Natural killer cell treated with Interleukin-12 subunit alpha and Interleukin-12 subunit beta and Interleukin-15 and Interleukin-18, amount 100 ng/mL, for 72 hours (primary cell): ENCODE measurements around the gene RNF32. TPM values are rescaled to one million over a fixed set of nuclear protein-coding genes. Genes with fewer than 3 reads are reported as not detected.

Source experiments
- ATAC-seq, 2 donors: fragments of 150-1000 bp; cut with Tn5 transposase in 1 of 2; sonication (Bioruptor Pico), chemical (Tn5 transposase) in 1 of 2; 2 replicates each; pipeline ENCODE4 v1.10.0; 2021
- DNase-seq: peaks from one replicate; pipeline ENCODE4 v3.0.0; 2022; ENCODE audit warnings: low spot score
- H3K27ac Mint-ChIP-seq, 2 donors: 1 replicate in 1 of 2; 2 replicates in 1 of 2; pipeline ENCODE4 v1.8.0; 2022; ENCODE audit warnings: mixed read lengths in 2 of 2, mild to moderate bottlenecking in 1 of 2, moderate library complexity in 1 of 2
- H3K27me3 Mint-ChIP-seq, 2 donors: 1 replicate in 1 of 2; 2 replicates in 1 of 2; pipeline ENCODE4 v1.8.0; 2022; ENCODE audit warnings: mixed read lengths in 2 of 2
- H3K36me3 Mint-ChIP-seq: one replicate; pipeline ENCODE4 v1.8.0; 2022; ENCODE audit warnings: mixed read lengths
- H3K4me1 Mint-ChIP-seq, 2 donors: 1 replicate in 1 of 2; 2 replicates in 1 of 2; pipeline ENCODE4 v1.8.0; 2022; ENCODE audit warnings: low read depth in 2 of 2, mixed read lengths in 2 of 2, mild to moderate bottlenecking in 1 of 2
- H3K4me3 Mint-ChIP-seq: one replicate; pipeline ENCODE4 v1.8.0; 2022; ENCODE audit warnings: mixed read lengths
- H3K9me3 Mint-ChIP-seq: 2 replicates; pipeline ENCODE4 v1.8.0; 2022; ENCODE audit warnings: mixed read lengths
- total RNA-seq, 2 donors: library from RNA; stranded (reverse); gene quantifications; one replicate each; pipeline ENCODE4 v1.2.3, GENCODE V29; 2022

The RNF32 gene
- total RNA-seq, 2 donors from 2014 or later = not detected

- no peak overlapping the region for H3K27ac Mint-ChIP-seq
- no peaks in the 10 kb centered on the region for H3K36me3 Mint-ChIP-seq
- H3K27me3 Mint-ChIP-seq = peaks cover 6 to 16% of the 10 kb centered on the region in 2 donors
- H3K4me3 Mint-ChIP-seq = no peak overlapping the region
- ATAC-seq (no peak), DNase-seq (no peak)
- no peaks in the 10 kb centered on the region for H3K4me1 Mint-ChIP-seq
- no peaks in the 10 kb centered on the region for H3K9me3 Mint-ChIP-seq
Observed at GRCh38 chr7:156662277-156662676, 21.7 kb downstream of the RNF32 start.

- peaks cover 0 to 4% of the 10 kb centered on the region in 2 donors for H3K4me1 Mint-ChIP-seq
- H3K27ac Mint-ChIP-seq = no peak overlapping the region
- DNase-seq (no peak), ATAC-seq (no peak)
- H3K27me3 Mint-ChIP-seq = peaks cover 0 to 3% of the 10 kb centered on the region in 2 donors
- no peaks in the 10 kb centered on the region for H3K9me3 Mint-ChIP-seq
- no peak overlapping the region for H3K4me3 Mint-ChIP-seq
- H3K36me3 Mint-ChIP-seq = no peaks in the 10 kb centered on the region
Observed at GRCh38 chr7:156665101-156665500, 24.5 kb downstream of the RNF32 start.

- Mint-ChIP-seq H3K27ac (no peak overlapping the region), H3K36me3 (no peaks in the 10 kb centered on the region), H3K4me1 (peaks cover 0 to 4% of the 10 kb centered on the region in 2 donors), H3K4me3 (no peak overlapping the region), H3K9me3 (no peaks in the 10 kb centered on the region), H3K27me3 (no peaks in the 10 kb centered on the region)
- ATAC-seq (no peak), DNase-seq (no peak)
Observed at GRCh38 chr7:156666368-156667109, 26.0 kb downstream of the RNF32 start.

GRCh38 chr7:156667110-156667426 is 26.5 kb downstream of the RNF32 start:
- Mint-ChIP-seq H3K9me3 (no peaks in the 10 kb centered on the region), H3K4me3 (no peak overlapping the region), H3K27ac (no peak overlapping the region), H3K27me3 (no peaks in the 10 kb centered on the region), H3K36me3 (no peaks in the 10 kb centered on the region), H3K4me1 (peaks cover 0 to 4% of the 10 kb centered on the region in 2 donors)
- DNase-seq = no peak
- no peak for ATAC-seq

GRCh38 chr7:156668130-156668741 is 27.7 kb downstream of the RNF32 start:
- DNase-seq (no peak), ATAC-seq (no peak)
- Mint-ChIP-seq H3K4me1 (peaks cover 0 to 4% of the 10 kb centered on the region in 2 donors), H3K4me3 (no peak overlapping the region), H3K27me3 (no peaks in the 10 kb centered on the region), H3K27ac (no peak overlapping the region), H3K9me3 (no peaks in the 10 kb centered on the region), H3K36me3 (no peaks in the 10 kb centered on the region)

- DNase-seq (no peak), ATAC-seq (peak in 1 of 2 donors; percentile 50)
- no peaks in the 10 kb centered on the region for H3K9me3 Mint-ChIP-seq
- no peaks in the 10 kb centered on the region for H3K36me3 Mint-ChIP-seq
- no peaks in the 10 kb centered on the region for H3K27me3 Mint-ChIP-seq
- no peak overlapping the region for H3K27ac Mint-ChIP-seq
- no peak overlapping the region for H3K4me3 Mint-ChIP-seq
- peaks cover 0 to 4% of the 10 kb centered on the region in 2 donors for H3K4me1 Mint-ChIP-seq
Observed at GRCh38 chr7:156669035-156669828, 28.7 kb downstream of the RNF32 start.

GRCh38 chr7:156673454-156673853 is 32.9 kb downstream of the RNF32 start:
- no peaks in the 10 kb centered on the region for H3K36me3 Mint-ChIP-seq
- no peaks in the 10 kb centered on the region for H3K4me1 Mint-ChIP-seq
- no peaks in the 10 kb centered on the region for H3K27me3 Mint-ChIP-seq
- no peak overlapping the region for H3K4me3 Mint-ChIP-seq
- H3K27ac Mint-ChIP-seq = no peak overlapping the region
- ATAC-seq = no peak
- DNase-seq = no peak
- H3K9me3 Mint-ChIP-seq = no peaks in the 10 kb centered on the region

GRCh38 chr7:156673902-156674301 is 33.3 kb downstream of the RNF32 start:
- Mint-ChIP-seq H3K36me3 (no peaks in the 10 kb centered on the region), H3K27ac (no peak overlapping the region), H3K4me3 (no peak overlapping the region), H3K9me3 (no peaks in the 10 kb centered on the region), H3K27me3 (no peaks in the 10 kb centered on the region), H3K4me1 (no peaks in the 10 kb centered on the region)
- DNase-seq (no peak), ATAC-seq (no peak)

GRCh38 chr7:156675721-156676120 is 35.1 kb downstream of the RNF32 start:
- no peaks in the 10 kb centered on the region for H3K4me1 Mint-ChIP-seq
- ATAC-seq (no peak), DNase-seq (no peak)
- no peaks in the 10 kb centered on the region for H3K9me3 Mint-ChIP-seq
- H3K4me3 Mint-ChIP-seq = no peak overlapping the region
- H3K36me3 Mint-ChIP-seq = no peaks in the 10 kb centered on the region
- no peaks in the 10 kb centered on the region for H3K27me3 Mint-ChIP-seq
- no peak overlapping the region for H3K27ac Mint-ChIP-seq

GRCh38 chr7:156676263-156676662 is 35.7 kb downstream of the RNF32 start:
- H3K27ac Mint-ChIP-seq = no peak overlapping the region
- no peak overlapping the region for H3K4me3 Mint-ChIP-seq
- no peaks in the 10 kb centered on the region for H3K27me3 Mint-ChIP-seq
- no peaks in the 10 kb centered on the region for H3K9me3 Mint-ChIP-seq
- ATAC-seq (no peak), DNase-seq (no peak)
- H3K4me1 Mint-ChIP-seq = no peaks in the 10 kb centered on the region
- H3K36me3 Mint-ChIP-seq = no peaks in the 10 kb centered on the region

GRCh38 chr7:156677374-156678054 is 36.9 kb downstream of the RNF32 start:
- Mint-ChIP-seq H3K9me3 (no peaks in the 10 kb centered on the region), H3K27me3 (no peaks in the 10 kb centered on the region), H3K36me3 (no peaks in the 10 kb centered on the region), H3K27ac (no peak overlapping the region), H3K4me3 (no peak overlapping the region), H3K4me1 (no peaks in the 10 kb centered on the region)
- ATAC-seq = no peak
- no peak for DNase-seq

GRCh38 chr7:156680281-156680680 is 39.7 kb downstream of the RNF32 start:
- DNase-seq = no peak
- H3K4me1 Mint-ChIP-seq = no peaks in the 10 kb centered on the region
- H3K36me3 Mint-ChIP-seq = no peaks in the 10 kb centered on the region
- no peak for ATAC-seq
- H3K27ac Mint-ChIP-seq = no peak overlapping the region
- H3K27me3 Mint-ChIP-seq = no peaks in the 10 kb centered on the region
- no peak overlapping the region for H3K4me3 Mint-ChIP-seq
- no peaks in the 10 kb centered on the region for H3K9me3 Mint-ChIP-seq

- H3K4me1 Mint-ChIP-seq = no peaks in the 10 kb centered on the region
- H3K9me3 Mint-ChIP-seq = no peaks in the 10 kb centered on the region
- no peak for ATAC-seq
- no peaks in the 10 kb centered on the region for H3K27me3 Mint-ChIP-seq
- no peak overlapping the region for H3K27ac Mint-ChIP-seq
- no peak for DNase-seq
- H3K36me3 Mint-ChIP-seq = no peaks in the 10 kb centered on the region
- no peak overlapping the region for H3K4me3 Mint-ChIP-seq
Observed at GRCh38 chr7:156682928-156683327, 42.4 kb downstream of the RNF32 start.

- H3K27me3 Mint-ChIP-seq = no peaks in the 10 kb centered on the region
- no peaks in the 10 kb centered on the region for H3K4me1 Mint-ChIP-seq
- H3K4me3 Mint-ChIP-seq = no peak overlapping the region
- H3K36me3 Mint-ChIP-seq = no peaks in the 10 kb centered on the region
- no peaks in the 10 kb centered on the region for H3K9me3 Mint-ChIP-seq
- no peak for DNase-seq
- ATAC-seq = peak in 1 of 2 donors; percentile 36
- H3K27ac Mint-ChIP-seq = no peak overlapping the region
Observed at GRCh38 chr7:156684251-156684650, 43.7 kb downstream of the RNF32 start.
